ENCODE measurements around the gene VPS9D1.
"Not testable (repeated sequence)": the region's sequence is repeated elsewhere in the genome, so short reads cannot be mapped to it uniquely, and the experiment has no call there.

The VPS9D1 gene

DNA sequence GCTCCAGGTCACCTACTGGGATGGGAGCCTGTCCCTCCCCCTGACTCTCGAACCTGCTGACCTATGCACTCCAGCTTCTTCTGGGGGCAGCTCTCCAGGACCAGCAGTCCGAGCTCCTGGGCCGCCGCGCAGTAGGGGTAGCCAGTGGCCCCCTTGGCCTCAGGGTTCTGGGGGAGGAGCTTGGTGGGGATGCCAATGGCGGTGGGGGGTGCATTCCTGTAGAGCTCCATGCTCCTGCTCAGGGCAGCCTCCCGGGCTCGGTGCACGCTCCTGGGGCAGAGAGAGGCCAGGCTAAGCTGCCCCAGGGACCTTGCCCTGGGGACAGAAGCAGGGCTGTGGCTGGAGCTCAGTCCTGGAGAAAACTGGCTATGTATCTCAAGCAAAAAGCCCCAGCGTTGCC, 11.5 kb downstream of the VPS9D1 start:
- no peak for DNase-seq

DNA sequence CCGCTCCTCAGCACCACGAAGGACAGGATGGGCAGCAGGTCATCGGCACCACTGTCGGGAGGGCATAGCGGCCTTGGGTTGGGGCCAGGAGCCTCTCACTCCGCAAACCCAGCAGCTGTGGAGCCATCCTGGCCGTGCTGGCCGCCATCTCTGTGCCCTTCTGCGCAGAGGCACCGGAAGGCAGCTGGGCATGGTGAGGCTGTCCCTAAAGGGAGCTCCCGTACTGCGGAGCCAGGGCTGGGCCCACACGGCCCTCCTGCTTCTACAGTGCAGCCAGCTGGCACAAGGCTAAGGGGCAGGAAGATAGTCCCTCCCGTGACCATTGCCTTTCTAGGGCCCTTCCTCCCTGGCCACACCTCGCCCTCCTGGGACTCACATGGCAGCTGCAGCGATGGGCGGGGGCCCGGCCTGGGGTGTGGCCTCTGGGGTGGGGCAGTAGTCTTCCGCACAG, 12.2 kb downstream of the VPS9D1 start:
- no peak for DNase-seq

DNA sequence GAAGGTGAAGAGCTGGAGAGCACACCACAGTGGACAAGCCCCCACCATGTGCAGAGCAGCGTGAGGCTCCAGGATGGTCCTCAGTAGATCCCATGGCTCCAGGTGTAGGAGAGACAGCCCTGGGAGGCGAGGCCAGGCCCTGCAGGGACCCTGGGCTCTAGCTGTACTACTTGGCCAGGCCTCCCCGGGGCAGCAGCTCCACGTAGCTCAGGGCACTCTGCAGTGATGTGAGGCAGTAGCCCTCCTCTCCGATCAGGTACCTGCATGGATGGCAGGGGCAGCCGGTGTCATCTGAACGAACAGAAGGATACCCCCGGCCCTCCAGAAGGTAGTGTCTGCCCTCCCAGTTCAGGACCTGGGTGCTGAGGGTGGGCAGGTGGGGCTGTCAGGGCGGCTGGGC, 13.0 kb downstream of the VPS9D1 start:
- no peak for DNase-seq

DNA sequence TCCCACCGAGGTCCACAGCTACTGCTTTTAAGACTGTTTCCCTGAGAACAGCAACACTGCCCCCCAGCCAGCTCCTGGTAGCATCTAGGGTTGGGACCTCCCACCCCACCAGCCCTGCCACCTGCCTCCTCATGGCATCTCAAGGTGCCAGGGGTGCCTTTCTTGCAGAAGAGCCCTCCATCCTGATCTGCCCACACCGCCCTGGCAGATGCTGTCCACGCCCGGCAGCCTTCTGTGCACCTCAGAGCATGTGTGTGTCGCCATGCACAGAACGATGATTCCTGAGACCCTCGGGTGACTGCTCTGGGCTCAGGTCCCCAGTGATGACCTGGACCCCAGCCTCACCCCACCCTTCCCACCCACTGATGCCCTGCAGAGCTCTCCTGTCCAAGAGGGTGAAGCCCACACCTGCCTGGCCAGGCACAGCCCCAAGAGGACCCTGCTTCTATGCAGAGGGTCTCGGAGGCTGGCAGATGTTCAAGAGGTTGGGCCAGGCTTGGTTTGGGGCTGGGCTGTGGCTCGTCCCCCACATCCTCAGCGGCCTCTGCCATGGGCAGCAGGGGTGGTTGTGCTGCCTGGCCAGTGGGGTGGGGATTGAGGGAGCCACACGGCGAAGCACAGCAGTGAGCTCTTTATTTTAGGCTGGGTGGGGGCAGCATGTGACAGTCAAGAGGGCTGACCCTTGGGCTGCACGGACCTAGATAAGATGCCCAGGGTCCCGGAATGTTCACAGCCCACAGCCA, 14.0 kb downstream of the VPS9D1 start:
- no peak for DNase-seq

DNA sequence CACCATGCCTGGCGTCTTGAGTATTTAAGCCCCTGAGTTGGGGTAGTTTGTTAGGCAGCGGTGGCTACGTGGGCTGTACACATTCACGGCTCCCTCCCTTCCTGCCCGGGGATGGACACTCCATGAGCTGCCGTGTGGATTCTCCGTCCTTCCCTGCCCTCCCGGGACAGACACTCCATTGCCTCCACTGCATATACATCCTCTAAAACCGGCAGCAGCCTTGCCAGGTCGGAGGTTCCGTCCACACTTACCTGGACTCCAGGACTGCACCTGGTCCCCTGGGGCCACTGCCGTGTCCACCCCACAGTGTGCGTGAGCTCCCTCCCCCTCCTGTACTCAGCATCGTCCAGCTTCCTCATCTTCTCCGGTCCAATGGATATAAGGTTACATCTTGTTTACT, 15.7 kb downstream of the VPS9D1 start:
- no peak for DNase-seq

DNA sequence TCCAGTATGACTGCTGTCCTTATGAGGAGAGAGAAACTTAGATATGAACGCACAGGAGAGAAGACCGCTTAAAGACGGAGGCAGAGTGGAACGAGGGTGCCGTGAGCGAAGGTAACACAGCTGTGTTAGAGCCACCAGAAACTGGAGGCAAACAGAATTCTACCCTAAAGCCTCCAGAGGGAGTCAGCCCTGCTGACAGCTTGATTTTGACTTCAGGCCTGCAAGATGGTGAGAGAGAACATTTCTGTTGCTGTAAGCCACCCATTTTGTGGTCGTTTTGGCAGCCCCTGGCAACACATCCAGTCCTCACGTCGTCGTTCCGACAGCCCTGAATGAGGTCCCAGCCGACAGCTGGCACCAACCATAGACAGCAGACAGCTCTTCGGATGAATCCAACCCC, 16.4 kb downstream of the VPS9D1 start:
- DNase-seq = no peak

DNA sequence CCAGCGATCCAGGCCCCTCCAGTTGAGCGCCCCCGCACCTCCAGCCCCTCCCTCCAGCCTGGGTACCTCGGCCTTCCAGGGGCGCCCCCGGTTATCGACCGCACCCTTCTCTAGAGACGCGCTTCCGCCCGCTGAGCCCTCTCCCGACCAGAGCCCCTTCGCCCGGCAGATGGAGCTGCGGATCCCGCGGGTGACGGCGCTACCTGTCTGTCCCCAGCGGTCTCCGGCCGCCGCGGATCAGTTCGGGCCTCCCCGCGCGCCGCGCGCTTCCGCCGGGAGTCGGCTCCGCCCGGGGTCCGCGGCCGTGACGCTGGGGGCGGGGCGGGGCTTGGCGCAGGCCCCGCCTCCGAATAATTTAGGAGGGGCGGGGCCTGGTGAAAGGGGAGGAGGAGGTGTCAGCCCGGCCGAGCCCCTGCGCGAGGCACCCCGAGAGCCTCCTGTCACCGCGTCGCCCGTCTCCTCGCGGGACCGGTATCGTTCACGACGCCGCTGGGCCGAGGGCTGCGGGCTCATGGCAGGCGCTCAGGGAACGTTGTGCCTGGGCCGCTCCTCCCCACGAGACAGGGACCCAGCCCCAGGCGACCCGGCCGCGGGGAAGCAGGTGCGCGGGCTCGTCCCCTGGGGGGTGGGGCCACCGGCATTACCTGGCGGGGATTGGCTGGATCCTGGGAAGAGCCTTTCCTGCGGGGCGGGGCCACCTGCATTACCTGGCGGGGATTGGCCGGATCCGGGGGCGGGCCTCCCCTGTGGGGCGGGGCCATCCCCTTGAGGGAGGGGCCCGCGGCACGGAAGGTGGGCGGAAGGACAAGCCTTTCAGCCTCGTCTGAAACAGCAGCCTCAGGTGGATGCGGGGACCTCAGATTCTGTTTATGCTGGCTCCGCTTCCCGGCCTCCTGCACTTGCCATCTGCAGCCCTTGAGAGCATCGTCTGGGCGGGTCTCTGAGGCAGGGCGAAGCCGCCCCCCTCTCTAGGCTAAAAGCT, 19.0 kb downstream of the VPS9D1 start, which contains the start of gene SPATA2L:
TSS of gene SPATA2L (minus strand) at position 281 of the 982 bp plus-strand sequence. CDS start 473 bp downstream, outside the sequence.
- DNase-seq = peak; percentile 98

DNA sequence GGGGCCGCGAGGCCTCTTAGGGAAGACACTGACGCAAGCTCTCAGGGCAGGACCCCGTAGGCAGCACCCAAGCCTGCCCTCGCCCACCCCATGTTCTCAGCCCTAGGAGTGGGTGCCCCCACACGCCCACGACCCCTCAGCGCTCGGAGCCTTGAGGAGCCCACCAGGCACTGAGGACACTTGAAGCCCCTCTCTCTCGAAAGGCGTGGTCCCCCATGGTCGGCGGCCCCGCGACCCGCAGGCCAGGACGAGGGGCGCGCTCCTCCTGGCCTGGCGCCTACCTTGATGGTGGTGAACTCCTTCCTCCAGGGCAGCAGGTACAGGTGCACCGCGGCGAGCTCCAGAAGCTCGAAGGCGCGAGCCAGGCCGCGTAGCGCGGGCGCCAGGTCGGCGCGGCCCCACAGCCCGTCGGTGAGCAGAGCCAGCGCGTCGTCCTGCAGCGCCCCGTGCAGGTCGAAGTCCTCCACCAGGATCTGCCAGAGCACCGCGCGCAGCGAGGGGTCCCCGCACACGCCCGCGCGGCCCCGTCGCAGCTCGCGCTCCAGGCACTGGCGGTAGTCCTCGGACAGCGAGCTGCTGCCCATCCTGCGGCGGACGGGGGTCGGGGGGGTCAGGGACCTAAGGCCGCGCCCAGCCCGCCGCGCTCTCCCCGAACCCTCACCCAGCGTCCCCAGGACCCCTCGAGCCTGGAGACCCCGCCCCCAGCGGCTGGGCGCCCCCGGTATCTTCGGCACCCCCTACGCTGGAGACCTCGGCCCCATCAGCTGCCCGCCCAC, 19.9 kb downstream of the VPS9D1 start:
- peak; percentile 30 for DNase-seq

DNA sequence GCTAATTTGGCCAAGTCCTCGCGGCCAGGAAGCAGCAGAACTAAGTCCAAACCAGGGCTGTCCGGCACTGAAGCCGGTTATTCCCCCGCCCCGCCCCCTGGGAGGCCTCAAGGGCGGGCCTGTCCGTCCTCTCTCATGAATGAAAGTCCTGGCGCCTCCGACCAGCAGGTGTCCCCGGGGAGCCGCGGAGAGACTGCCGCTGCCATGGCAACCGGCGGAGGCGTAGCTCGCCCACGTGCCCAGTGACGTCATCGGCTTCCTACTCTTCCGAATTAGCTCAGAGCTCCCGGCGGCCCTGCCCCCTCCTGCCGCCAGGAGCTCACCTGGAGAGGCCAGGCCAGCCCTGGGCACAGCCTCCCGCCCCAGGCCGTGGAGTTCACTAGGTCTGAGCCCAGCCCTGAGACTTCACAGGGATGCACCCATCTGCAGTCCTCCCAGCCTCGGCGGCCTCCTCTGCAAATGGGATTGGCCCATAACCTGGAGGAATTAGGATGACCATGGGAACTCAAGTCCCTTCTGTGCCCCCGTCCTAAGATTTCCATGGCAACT, 20.5 kb downstream of the VPS9D1 start:
- DNase-seq = peak; percentile 93

DNA sequence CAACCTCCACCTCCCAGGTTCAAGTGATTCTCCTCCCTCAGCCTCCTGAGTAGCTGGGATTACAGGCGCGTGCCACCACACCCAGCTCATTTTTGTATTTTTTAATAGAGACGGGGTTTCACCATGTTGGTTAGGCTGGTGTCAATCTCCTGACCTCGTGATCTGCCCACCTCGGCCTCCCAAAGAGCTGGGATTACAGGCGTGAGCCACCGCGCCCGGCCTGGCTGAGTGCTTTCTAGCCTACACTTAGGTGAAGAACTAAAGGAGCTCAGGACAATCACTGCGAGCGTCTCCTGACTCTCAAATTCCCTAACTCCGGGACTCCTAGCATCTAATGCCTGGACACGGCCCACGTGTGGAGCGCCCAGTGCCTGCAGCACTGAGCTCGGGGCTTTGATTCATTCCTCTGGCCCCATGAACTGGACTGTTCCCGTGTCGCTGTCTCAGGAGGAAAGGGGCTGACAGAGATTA, 21.0 kb downstream of the VPS9D1 start:
- DNase-seq = not testable (repeated sequence)

DNA sequence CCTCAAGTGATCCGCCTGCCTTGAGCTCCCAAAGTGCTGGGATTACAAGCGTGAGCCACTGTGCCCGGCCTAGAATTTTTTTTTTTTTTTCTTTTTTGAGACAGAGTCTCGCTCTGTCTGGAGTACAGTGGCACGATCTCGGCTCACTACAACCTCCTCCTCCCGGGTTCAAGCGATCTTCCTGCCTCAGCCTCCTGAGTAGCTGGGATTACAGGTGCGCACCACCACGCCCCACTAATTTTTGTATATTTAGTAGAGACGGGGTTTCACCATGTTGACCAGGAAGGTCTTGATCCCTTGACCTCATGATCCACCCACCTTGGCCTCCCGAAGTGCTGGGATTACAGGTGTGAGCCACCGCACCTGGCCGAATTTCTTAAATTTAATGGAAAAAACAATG, 22.0 kb downstream of the VPS9D1 start:
- DNase-seq = not testable (repeated sequence)

DNA sequence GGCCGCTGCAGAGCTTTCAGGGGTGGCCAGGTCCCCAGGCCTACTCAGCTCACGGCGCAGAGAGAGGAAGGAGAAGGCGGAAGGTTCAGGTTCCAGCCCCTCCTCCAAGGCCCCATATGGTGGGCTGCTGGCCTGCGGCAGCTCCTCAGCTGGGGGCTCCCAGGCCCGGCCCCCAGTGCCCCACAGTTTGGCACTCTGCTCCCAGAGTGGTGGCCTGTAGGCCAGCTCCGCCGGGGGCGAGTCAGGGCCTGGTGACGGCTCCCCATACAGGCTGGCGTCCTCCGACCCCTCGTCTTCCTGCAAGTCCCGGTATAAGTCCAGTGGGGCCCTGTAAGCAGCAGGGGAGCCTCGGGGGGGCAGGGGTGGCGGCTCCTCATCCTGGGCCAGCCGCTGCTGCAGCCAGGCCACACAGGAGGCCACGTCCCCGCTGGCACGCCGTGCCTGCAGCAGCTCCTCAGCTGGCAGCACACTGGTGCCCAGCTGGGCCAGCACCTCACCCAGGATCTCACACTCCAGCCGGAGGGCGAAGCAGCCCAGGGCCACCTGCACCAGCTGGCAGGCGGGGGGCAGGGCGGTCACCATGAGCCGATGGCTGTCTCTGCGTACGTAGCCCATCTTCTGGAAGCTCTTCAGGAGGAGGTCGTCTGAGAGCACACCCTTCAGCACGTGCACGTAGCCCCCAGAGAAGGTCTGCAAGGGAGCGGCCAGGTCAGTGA, 22.9 kb downstream of the VPS9D1 start:
- no peak for DNase-seq

DNA sequence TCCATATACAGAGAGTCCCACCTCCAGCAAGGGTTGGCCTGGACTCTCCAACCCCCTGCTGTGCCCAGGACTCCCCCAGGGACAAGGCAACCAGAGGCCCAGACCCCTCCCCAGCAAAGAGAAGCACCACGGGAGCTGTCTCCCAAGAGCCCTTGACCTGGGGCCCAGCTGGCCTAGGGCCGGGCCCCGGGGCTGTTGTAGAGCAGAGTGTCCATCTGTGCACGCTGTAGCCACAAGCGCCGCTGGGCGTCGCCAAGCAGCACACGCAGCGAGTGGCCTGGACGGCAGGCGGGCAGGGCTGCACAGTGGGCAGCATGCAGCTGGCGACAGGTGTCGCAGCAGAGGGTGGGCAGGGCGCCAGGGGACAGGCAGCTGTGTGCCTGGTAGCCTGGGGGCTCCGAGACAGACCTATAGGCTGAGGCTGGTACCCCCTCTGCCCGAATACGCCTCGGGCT, 23.5 kb downstream of the VPS9D1 start:
- DNase-seq = no peak

DNA sequence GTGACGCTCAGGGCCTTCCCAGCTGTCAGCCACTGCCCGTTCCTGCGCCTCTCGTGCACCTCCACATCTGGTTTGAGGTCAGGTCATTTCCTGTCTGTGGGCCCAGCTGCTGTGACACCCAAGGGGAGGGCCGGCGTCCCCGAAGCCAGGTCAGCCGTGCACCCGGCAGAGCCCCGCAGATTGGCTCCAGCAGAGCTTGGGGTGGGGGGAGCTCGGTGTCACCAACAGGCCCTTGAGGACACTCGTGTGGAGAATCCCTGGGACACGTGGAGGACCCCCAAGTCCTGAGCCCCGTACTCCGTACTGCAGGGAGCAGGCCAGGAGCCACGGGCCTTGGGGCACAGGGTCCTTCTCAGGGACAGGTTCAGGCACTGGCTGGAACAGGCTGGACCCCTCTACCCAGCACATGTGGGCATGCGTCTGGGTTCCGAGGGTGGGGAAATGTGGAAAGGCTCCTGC, 24.0 kb downstream of the VPS9D1 start:
- no peak for DNase-seq

DNA sequence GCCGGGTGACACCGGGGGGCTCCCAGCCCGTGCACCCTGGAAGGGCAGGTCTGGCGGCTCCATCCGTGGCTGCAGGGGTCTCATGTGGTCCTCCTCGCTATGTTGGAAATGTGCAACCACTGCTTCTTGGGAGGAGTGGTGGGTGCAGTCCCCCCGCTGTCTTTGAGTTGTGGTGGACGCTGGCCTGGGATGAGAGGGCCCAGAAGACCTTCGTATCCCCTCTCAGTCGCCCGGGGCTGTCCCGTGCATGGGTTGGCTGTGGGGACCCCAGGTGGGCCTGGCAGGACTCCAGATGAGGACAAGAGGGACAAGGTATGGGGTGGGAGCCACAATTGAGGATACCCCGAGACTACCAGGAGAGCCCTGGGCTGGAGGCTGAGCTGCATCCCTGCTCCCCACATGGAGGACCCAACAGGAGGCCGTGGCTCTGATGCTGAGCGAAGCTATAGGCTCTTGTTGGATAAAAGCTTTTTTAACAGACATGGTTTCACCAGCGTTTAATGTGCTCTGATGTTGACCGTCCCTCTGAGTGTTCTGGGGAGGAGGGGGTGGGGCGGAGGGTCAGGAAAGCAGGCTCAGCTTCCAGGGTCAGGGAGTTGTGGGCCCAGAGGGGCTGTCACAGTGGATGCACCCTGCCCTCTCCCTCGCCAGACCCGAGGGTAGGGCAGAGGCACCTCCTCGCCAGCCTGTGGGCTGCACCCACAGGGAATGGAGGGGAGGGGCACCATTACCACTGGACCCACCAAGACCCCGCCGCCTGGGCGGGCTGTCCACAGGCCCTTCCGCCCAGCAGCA, 24.6 kb downstream of the VPS9D1 start:
- no peak for DNase-seq

DNA sequence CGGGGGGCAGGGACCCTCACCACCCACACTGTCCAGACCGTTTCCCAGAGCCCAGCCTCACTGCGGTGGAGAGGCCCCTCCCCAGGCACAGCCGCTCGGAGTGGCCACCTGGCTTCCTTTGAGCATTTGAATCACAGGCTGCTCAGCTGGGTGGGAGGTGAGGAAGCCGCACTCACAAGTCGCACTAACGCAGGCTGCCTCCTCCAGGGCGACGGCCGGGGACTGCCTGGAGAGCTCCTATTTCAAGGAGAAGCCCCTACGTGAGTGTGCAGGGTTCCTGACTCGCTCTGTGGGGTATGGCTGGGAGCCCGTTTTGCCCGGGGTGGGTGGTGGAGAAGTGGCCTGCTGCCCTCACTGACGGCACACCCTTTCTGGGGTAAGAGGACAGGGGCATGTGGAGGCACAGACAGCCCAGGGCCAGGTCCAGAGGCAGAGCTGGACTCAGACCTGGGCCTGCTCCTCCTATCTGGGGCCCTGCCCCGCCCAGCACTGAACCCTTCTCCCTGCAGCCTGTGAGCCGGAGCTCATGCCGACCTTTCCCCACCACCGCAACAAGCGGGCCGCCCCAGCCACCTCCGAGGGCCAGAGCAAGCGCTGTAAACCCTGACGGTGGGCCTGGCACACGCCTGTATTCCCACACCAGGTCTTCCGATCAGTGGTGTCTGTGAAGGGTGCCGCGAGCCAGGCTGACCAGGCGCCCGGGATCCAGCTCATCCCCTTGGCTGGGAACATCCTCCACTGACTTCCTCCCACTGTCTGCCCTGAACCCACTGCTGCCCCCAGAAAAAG, 25.4 kb downstream of the VPS9D1 start:
- no peak for DNase-seq

DNA sequence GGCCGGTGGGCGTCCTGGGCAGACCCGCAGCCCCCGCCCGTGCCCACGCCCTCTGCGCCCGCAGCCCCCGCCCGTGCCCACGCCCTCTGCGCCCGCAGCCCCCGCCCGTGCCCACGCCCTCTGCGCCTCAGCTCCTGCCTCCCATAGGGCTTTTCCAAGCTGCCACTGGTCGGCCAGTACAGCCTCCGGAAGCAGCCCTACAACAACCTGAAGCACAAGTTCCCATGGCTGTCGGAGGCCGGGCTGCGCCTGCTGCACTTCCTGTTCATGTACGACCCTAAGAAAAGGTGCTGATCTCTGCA, 26.0 kb downstream of the VPS9D1 start:
- DNase-seq = not testable (repeated sequence)

DNA sequence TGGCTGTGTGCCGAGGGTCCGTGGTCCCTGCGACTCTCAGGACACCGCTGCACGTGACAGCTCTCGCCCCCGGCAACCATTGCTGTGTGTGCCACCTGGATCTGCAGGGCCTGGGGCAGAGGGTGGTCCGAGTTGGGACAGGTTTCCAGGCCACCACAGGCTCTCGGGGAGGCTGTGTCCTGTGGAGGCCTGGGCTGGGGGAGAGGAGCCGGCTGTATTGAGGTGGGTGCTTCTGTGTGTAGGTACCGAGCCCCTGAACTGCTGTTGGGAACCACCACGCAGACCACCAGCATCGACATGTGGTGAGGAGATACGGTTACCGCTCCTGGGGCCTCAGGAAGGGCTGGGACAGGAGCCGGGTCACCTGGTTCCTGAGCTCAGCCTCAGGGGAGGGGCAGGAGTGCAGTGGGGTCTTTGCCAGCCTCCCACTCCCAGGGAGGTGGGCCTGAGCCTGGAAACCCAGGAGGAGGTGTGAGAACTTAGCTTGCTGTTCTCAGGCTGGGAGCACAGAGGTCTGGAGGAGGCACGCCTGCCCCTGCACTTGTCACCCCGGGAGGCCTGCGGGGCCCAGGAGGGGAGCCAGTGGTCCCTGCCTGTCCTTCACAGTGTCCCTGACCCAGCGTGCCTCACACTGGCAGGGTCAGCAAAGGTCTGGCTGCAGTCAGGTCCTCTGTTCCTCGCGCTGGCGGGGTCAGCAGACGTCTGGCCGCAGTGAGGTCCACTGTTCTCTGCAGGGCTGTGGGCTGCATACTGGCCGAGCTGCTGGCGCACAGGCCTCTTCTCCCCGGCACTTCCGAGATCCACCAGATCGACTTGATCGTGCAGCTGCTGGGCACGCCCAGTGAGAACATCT, 26.5 kb downstream of the VPS9D1 start:
- DNase-seq = no peak

DNA sequence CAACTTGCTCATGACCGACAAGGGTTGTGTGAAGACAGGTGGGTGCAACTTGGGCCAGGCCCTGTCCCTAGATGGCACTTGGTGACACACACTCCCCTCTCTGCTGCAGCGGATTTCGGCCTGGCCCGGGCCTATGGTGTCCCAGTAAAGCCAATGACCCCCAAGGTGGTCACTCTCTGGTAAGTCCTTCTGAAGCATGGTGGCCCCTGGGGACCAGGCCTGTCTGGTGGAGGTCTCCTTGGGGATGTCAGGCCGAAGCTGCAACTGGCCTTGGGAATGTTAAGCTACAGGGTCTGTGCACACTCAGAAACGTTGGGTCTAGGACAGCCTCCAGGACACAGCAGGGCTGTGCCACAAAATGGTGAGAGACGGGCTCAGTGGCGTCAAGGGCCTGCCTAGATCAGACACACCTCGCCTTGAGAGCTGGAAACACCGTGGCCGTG, 27.4 kb downstream of the VPS9D1 start:
- DNase-seq = no peak

Measured in effector CD8-positive, alpha-beta T cell (primary cell).